Colonic mucosa (tissue), 4 donors: ENCODE data around the gene GJC3. TPM values are rescaled to one million over a fixed set of nuclear protein-coding genes. Genes with fewer than 3 reads are reported as not detected.

ENCODE experiments used
- DNase-seq: peaks from one replicate; pipeline ENCODE4 v3.0.0-alpha.2; 2020
- H3K27ac ChIP-seq: fragments of 200-600 bp; one replicate; pipeline ENCODE4 v1.8.0; 2021
- H3K27me3 ChIP-seq: fragments of 200-600 bp; one replicate; pipeline ENCODE4 v1.8.0; 2021
- H3K36me3 ChIP-seq: fragments of 200-600 bp; one replicate; pipeline ENCODE4 v1.8.0; 2021
- H3K4me1 ChIP-seq: fragments of 200-600 bp; one replicate; pipeline ENCODE4 v1.8.0; 2021; ENCODE audit warnings: mild to moderate bottlenecking
- H3K4me3 ChIP-seq: fragments of 200-600 bp; one replicate; pipeline ENCODE4 v1.8.0; 2021
- H3K9ac ChIP-seq, 2 donors: one replicate each; pipeline ENCODE4 v1.7.0; 2013; ENCODE audit warnings: control low read depth in 2 of 2, low read depth in 2 of 2, low read length in 2 of 2
- H3K9me3 ChIP-seq: fragments of 200-600 bp; one replicate; pipeline ENCODE4 v1.8.0; 2021
- CTCF ChIP-seq: fragments of 200-600 bp; IDR thresholded peaks from one replicate; pipeline ENCODE4 v1.8.0; 2022; ENCODE audit warnings: antibody characterized with exemption, mild to moderate bottlenecking
- intact Hi-C: fragments of 100-400 bp; cut with DNase I; formaldehyde crosslinking; loops from one replicate; pipeline ENCODE4 v1.14.1; 2022
- total RNA-seq, 2 donors: library from RNA; stranded (reverse); fragmentation: NEBNext Ultra II Directional in 1 of 2; extraction: Animal tissue kit (Norgen Biotek cat#: 25700) in 1 of 2; gene quantifications; one replicate each; pipeline ENCODE4 v1.2.1, GENCODE V29; 2021
- donor health status: healthy.
- donor health status: DM: no; HTN: no; CAD: no.
- donor health status: DM: no; HTN: no; CAD: no.

The GJC3 gene
- total RNA-seq, 2 donors from 2014 or later, result not detected

GRCh38 chr7:99927536-99927935 lies 1.9 kb downstream of the GJC3 start:
- no peak for TF ChIP-seq CTCF
- no peak for DNase-seq
- Histone ChIP-seq H3K27ac (no peak overlapping the region), H3K9ac (no peak overlapping the region), H3K9me3 (no peaks in the 10 kb centered on the region), H3K27me3 (no peaks in the 10 kb centered on the region), H3K4me3 (no peak overlapping the region), H3K36me3 (no peaks in the 10 kb centered on the region), H3K4me1 (no peaks in the 10 kb centered on the region)
- intact Hi-C loops, result no loop called here

GRCh38 chr7:99926321-99926720 lies 3.1 kb downstream of the GJC3 start:
- H3K9ac ChIP-seq, result no peak overlapping the region
- H3K4me1 ChIP-seq, result no peaks in the 10 kb centered on the region
- H3K36me3 ChIP-seq, result no peaks in the 10 kb centered on the region
- no peaks in the 10 kb centered on the region for H3K27me3 ChIP-seq
- H3K9me3 ChIP-seq, result no peaks in the 10 kb centered on the region
- no peak for TF ChIP-seq CTCF
- H3K4me3 ChIP-seq, result no peak overlapping the region
- intact Hi-C loops, result no loop called here
- H3K27ac ChIP-seq, result no peak overlapping the region
- no peak for DNase-seq

- Histone ChIP-seq H3K27ac (no peak overlapping the region), H3K27me3 (no peaks in the 10 kb centered on the region), H3K9me3 (no peaks in the 10 kb centered on the region), H3K4me1 (no peaks in the 10 kb centered on the region), H3K9ac (no peak overlapping the region), H3K4me3 (no peak overlapping the region), H3K36me3 (no peaks in the 10 kb centered on the region)
- TF ChIP-seq CTCF, result no peak
- intact Hi-C loops, result no loop called here
- DNase-seq, result no peak
Measured at GRCh38 chr7:99923200-99923599, 6.2 kb downstream of the GJC3 start.

GRCh38 chr7:99920149-99920548 lies 9.3 kb downstream of the GJC3 start:
- no peak overlapping the region for H3K9ac ChIP-seq
- intact Hi-C loops, result no loop called here
- H3K4me3 ChIP-seq, result peak overlapping the region; percentile 98
- no peak for DNase-seq
- peaks cover 8% of the 10 kb centered on the region for H3K4me1 ChIP-seq
- TF ChIP-seq CTCF, result no peak
- H3K9me3 ChIP-seq, result no peaks in the 10 kb centered on the region
- no peaks in the 10 kb centered on the region for H3K36me3 ChIP-seq
- no peaks in the 10 kb centered on the region for H3K27me3 ChIP-seq
- H3K27ac ChIP-seq, result peak overlapping the region; percentile 93

- H3K9me3 ChIP-seq, result no peaks in the 10 kb centered on the region
- H3K27ac ChIP-seq, result peak overlapping the region; percentile 93
- no peaks in the 10 kb centered on the region for H3K36me3 ChIP-seq
- TF ChIP-seq CTCF, result no peak
- H3K9ac ChIP-seq, result peak overlapping the region; percentile 64 to 87
- H3K4me3 ChIP-seq, result peak overlapping the region; percentile 98
- H3K4me1 ChIP-seq, result peaks cover 8% of the 10 kb centered on the region
- DNase-seq, result no peak
- no peaks in the 10 kb centered on the region for H3K27me3 ChIP-seq
- intact Hi-C loops, result no loop called here
Measured at GRCh38 chr7:99919814-99920112, 9.7 kb downstream of the GJC3 start.
